Breast epithelium (tissue), 3 donors: ENCODE data around the gene IL13RA2.

Experiments used
- POLR2AphosphoS5 ChIP-seq, 3 donors: sonication (generic); formaldehyde crosslinking; IDR thresholded peaks; one replicate each; pipeline ENCODE4 v1.6.1; 2017; ENCODE audit warnings: antibody characterized with exemption in 3 of 3
- TF ChIP-seq, protein P1 (sequence below), 3 donors: fragments of 450-650 bp; IDR thresholded peaks; one replicate each; pipeline ENCODE4 v1.5.1; 2016 to 2017; ENCODE audit warnings: antibody characterized with exemption in 3 of 3, mild to moderate bottlenecking in 3 of 3, moderate library complexity in 3 of 3

DNA sequence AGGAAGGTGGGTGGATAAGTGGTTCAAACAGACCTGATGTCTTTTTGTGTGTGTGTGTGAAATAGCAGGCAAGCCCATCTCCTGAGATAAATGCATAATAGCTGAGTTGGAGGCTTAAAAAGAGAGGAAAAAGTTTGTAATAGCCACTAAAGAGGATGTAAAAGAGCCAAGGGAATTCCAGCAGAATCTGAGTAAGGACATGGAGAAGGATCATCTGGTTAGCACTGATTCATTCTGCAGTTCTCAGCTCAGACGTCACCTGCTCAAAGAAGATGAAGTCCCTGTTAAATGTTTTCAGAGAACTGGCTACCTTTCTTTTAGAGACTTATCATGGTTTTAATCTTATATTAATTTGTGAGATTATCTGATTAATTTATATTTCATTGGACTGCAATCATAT lies 21.0 kb upstream of the IL13RA2 start:
- TF ChIP-seq, protein P1, sequence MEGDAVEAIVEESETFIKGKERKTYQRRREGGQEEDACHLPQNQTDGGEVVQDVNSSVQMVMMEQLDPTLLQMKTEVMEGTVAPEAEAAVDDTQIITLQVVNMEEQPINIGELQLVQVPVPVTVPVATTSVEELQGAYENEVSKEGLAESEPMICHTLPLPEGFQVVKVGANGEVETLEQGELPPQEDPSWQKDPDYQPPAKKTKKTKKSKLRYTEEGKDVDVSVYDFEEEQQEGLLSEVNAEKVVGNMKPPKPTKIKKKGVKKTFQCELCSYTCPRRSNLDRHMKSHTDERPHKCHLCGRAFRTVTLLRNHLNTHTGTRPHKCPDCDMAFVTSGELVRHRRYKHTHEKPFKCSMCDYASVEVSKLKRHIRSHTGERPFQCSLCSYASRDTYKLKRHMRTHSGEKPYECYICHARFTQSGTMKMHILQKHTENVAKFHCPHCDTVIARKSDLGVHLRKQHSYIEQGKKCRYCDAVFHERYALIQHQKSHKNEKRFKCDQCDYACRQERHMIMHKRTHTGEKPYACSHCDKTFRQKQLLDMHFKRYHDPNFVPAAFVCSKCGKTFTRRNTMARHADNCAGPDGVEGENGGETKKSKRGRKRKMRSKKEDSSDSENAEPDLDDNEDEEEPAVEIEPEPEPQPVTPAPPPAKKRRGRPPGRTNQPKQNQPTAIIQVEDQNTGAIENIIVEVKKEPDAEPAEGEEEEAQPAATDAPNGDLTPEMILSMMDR (IDR thresholded peaks at IDR 0.05) = no peak
- no peak for TF ChIP-seq POLR2AphosphoS5 (IDR thresholded peaks at IDR 0.05)
